Thyroid gland (tissue), 4 donors: Measurements from ENCODE around the gene EML1.

Source experiments
- POLR2A ChIP-seq, 2 donors: fragments of 450-650 bp; IDR thresholded peaks; one replicate each; pipeline ENCODE4 v1.6.1; 2017; ENCODE audit warnings: antibody characterized with exemption in 2 of 2, mild to moderate bottlenecking in 2 of 2, moderate library complexity in 1 of 2
- TF ChIP-seq, protein P1 (sequence below), 6 experiments: fragments of 200-600 bp in 3 of 6; fragments of 450-650 bp in 3 of 6; sonication (generic) in 3 of 6; IDR thresholded peaks; one replicate each; pipeline ENCODE4 v1.5.1; 2016 to 2019; ENCODE audit warnings: antibody characterized with exemption in 6 of 6, mild to moderate bottlenecking in 2 of 6, inconsistent platforms in 1 of 6, moderate library complexity in 1 of 6

DNA sequence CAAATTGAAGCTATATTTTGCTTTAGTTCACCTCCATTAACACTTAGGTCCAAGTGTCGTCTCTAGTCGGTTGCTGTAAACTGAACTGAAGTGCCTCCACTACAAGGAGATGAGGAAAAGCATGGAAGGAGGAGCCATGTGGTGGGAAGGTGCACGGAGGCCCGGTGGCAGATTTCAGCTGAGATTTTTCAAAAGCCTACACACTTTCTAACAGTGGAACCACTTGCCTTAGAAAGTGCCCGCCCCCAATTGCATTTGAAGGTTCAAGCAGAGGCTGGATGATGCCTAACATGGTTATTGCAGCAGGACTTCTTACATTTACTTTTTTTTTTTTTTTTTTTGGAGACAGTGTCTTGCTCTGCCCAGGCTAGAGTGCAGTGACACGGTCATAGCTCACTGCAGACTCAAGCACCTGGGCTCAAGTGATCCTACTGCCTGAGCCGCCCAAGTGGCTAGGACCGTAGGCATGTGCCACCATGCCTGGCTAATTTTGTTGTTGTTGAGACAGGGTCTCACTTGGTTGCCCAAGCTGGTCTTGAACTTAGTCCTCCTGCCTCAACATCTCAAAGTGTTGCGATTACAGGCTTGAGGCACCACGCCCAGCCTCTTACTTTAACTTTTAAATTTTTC, 27.6 kb downstream of the EML1 start:
- TF ChIP-seq, protein P1, sequence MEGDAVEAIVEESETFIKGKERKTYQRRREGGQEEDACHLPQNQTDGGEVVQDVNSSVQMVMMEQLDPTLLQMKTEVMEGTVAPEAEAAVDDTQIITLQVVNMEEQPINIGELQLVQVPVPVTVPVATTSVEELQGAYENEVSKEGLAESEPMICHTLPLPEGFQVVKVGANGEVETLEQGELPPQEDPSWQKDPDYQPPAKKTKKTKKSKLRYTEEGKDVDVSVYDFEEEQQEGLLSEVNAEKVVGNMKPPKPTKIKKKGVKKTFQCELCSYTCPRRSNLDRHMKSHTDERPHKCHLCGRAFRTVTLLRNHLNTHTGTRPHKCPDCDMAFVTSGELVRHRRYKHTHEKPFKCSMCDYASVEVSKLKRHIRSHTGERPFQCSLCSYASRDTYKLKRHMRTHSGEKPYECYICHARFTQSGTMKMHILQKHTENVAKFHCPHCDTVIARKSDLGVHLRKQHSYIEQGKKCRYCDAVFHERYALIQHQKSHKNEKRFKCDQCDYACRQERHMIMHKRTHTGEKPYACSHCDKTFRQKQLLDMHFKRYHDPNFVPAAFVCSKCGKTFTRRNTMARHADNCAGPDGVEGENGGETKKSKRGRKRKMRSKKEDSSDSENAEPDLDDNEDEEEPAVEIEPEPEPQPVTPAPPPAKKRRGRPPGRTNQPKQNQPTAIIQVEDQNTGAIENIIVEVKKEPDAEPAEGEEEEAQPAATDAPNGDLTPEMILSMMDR (IDR thresholded peaks at IDR 0.05): no peak
- no peak for TF ChIP-seq POLR2A (IDR thresholded peaks at IDR 0.05)
